ENCODE data around the gene FCER1G. TPM values are rescaled to one million over a fixed set of nuclear protein-coding genes. Genes with fewer than 3 reads are reported as not detected.

Gene FCER1G
- total RNA-seq, 1 experiment from 2014 or later: 1.0 TPM

DNA sequence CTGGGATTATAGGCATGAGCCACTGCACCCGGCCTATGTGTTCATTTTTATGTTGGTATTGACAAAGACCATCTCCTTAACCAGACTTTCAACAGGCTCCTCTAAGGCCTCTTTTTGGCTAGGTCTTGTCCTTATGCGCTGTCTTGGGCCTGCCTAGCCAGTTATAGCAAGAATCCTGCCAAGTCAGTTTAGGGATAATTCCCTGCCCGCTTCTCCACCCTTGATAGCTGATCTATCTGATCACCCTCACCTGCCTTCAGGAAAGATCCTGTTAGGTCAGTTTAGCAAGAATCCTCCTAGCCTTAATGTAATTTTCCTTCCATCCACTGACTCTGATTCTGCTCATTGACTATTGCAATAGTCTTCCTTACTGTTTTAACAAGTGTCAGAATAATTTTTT is 35.4 kb upstream of the FCER1G start:
- Mint-ChIP-seq H3K9me3 (ENCODE audit: unreplicated experiment) (no peaks in the 10 kb centered on the region), H3K27me3 (ENCODE audit: insufficient read depth, unreplicated experiment) (no peaks in the 10 kb centered on the region), H3K27ac (ENCODE audit: low read depth, unreplicated experiment) (no peak overlapping the region), H3K4me3 (ENCODE audit: unreplicated experiment) (no peak overlapping the region), H3K4me1 (ENCODE audit: insufficient read depth, unreplicated experiment) (peaks cover 34% of the 10 kb centered on the region), H3K36me3 (ENCODE audit: insufficient read depth, unreplicated experiment) (peaks cover 7% of the 10 kb centered on the region)
- DNase-seq (ENCODE audit: unreplicated experiment): no peak
- no peak for TF ChIP-seq CTCF (IDR thresholded peaks at IDR 0.05; ENCODE audit: unreplicated experiment)
- no TSS peak for BruUV-seq (replicated peaks)
- CTCF ChIA-PET: interaction anchor here (0.7 to 5.9 kb wide), 9 partner anchors 8 to 1266 kb away, joined by 3 to 115 read pairs (median 6); partner anchors contain the start of genes APOA2, PPOX and TOMM40L
- POLR2A ChIA-PET: interaction anchor here (0.7 to 5.3 kb wide), 5 partner anchors 13 to 203 kb away, joined by 3 to 58 read pairs (median 7); partner anchors contain the start of genes NDUFS2, PPOX and USF1
- intact Hi-C loops (cut with micrococcal nuclease): loop anchor here (1.0 kb wide), 2 partner anchors 46 to 112 kb away; no protein-coding TSS in a partner anchor

DNA sequence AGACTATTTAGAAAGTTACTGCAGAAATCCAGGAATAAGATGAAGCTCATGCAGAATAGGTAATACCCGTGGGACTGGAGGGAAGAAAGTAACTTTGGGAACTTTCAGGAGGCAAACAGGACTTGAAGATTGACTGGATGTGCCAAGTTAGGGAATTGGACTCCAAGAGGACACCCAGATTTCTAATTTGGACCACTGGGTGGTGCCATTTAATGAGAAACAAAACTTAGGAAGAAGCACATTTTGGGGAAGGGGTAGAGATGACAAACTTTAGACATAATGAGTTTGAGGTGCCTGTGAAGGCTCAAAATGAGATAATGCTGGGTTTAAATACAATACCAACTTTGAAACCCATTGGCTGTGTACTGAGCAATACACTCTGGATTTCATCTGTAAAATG is 34.5 kb upstream of the FCER1G start:
- DNase-seq (ENCODE audit: unreplicated experiment): peak; percentile 59
- ChIA-PET POLR2A (interaction anchor here (0.6 to 5.3 kb wide), 7 partner anchors 14 to 135 kb away, joined by 3 to 58 read pairs (median 7); partner anchors contain the start of genes DEDD, NDUFS2, PPOX and SDHC), CTCF (interaction anchor here (0.6 to 5.9 kb wide), 18 partner anchors 9 to 259 kb away, joined by 3 to 115 read pairs (median 5); partner anchors contain the start of genes APOA2, PPOX and TOMM40L)
- no TSS peak for BruUV-seq (replicated peaks)
- H3K27ac Mint-ChIP-seq (ENCODE audit: low read depth, unreplicated experiment): no peak overlapping the region
- no peak overlapping the region for H3K4me3 Mint-ChIP-seq (ENCODE audit: unreplicated experiment)
- no peaks in the 10 kb centered on the region for H3K36me3 Mint-ChIP-seq (ENCODE audit: insufficient read depth, unreplicated experiment)
- intact Hi-C loops (cut with micrococcal nuclease): loop anchor here (1.0 kb wide), 2 partner anchors 45 to 111 kb away; no protein-coding TSS in a partner anchor
- H3K4me1 Mint-ChIP-seq (ENCODE audit: insufficient read depth, unreplicated experiment): peaks cover 33% of the 10 kb centered on the region
- H3K9me3 Mint-ChIP-seq (ENCODE audit: unreplicated experiment): no peaks in the 10 kb centered on the region
- TF ChIP-seq CTCF (IDR thresholded peaks at IDR 0.05; ENCODE audit: unreplicated experiment): peak; percentile 56
- H3K27me3 Mint-ChIP-seq (ENCODE audit: insufficient read depth, unreplicated experiment): no peaks in the 10 kb centered on the region

DNA sequence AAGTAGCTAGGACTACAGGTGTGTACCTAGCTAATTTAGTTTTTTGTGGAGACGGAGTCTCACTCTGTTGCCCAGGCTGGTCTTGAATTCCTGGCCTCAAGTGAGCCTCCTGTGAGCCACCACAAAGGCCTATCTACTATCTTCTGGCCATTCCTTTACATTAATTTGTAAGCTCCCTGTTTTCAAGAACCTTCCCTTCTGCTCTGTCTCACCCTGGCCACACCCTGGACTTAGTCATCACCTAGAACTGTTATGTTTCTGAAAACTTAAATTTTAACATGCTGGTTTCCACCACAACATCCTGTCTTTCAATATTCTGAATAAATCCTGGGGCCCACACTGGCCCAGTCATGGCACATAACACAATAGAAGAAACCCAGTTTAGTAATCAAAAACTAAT is 32.9 kb upstream of the FCER1G start:
- peak overlapping the region; percentile 94 for H3K27ac Mint-ChIP-seq (ENCODE audit: low read depth, unreplicated experiment)
- no peak overlapping the region for H3K4me3 Mint-ChIP-seq (ENCODE audit: unreplicated experiment)
- intact Hi-C loops (cut with micrococcal nuclease): loop anchor here (1.0 kb wide), 1 partner anchor 10 kb away; no protein-coding TSS in a partner anchor
- TF ChIP-seq CTCF (IDR thresholded peaks at IDR 0.05; ENCODE audit: unreplicated experiment): no peak
- no TSS peak for BruUV-seq (replicated peaks)
- CTCF ChIA-PET: interaction anchor here (0.6 to 5.9 kb wide), 20 partner anchors 7 to 581 kb away, joined by 3 to 115 read pairs (median 4); partner anchors contain the start of genes APOA2, NDUFS2, PPOX and TOMM40L
- POLR2A ChIA-PET: interaction anchor here (0.6 to 5.3 kb wide), 12 partner anchors 9 to 200 kb away, joined by 3 to 58 read pairs (median 6); partner anchors contain the start of genes ADAMTS4, FCER1G, NDUFS2 and PPOX
- no peaks in the 10 kb centered on the region for H3K36me3 Mint-ChIP-seq (ENCODE audit: insufficient read depth, unreplicated experiment)
- no peaks in the 10 kb centered on the region for H3K27me3 Mint-ChIP-seq (ENCODE audit: insufficient read depth, unreplicated experiment)
- DNase-seq (ENCODE audit: unreplicated experiment): peak; percentile 68
- H3K9me3 Mint-ChIP-seq (ENCODE audit: unreplicated experiment): no peaks in the 10 kb centered on the region
- H3K4me1 Mint-ChIP-seq (ENCODE audit: insufficient read depth, unreplicated experiment): peaks cover 28% of the 10 kb centered on the region

DNA sequence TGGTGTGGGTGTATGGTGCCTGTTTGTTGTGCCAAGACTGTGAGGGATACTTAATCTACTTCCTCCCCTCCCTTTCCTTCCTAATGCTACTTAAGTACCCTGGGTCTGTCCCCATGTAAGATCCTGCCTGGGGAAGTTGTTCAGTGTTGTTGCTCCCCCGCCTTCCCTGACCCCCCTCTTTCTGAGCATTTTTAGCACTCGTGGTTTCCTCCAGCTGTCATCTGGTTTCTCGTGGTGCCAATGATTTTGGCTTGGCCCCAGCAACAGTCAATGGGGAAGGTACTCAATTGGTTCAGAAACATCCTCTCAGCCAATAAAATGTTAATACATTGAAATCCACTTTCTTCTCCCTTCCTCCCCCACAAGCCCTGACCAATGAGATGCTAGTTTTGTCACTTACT is 29.8 kb upstream of the FCER1G start:
- intact Hi-C loops (cut with micrococcal nuclease): no loop called here
- H3K9me3 Mint-ChIP-seq (ENCODE audit: unreplicated experiment): no peaks in the 10 kb centered on the region
- H3K27ac Mint-ChIP-seq (ENCODE audit: low read depth, unreplicated experiment): peak overlapping the region; percentile 36
- H3K4me1 Mint-ChIP-seq (ENCODE audit: insufficient read depth, unreplicated experiment): peaks cover 33% of the 10 kb centered on the region
- H3K36me3 Mint-ChIP-seq (ENCODE audit: insufficient read depth, unreplicated experiment): no peaks in the 10 kb centered on the region
- no TSS peak for BruUV-seq (replicated peaks)
- TF ChIP-seq CTCF (IDR thresholded peaks at IDR 0.05; ENCODE audit: unreplicated experiment): no peak
- peak; percentile 33 for DNase-seq (ENCODE audit: unreplicated experiment)
- H3K4me3 Mint-ChIP-seq (ENCODE audit: unreplicated experiment): no peak overlapping the region
- ChIA-PET POLR2A (interaction anchor here (0.7 to 1.4 kb wide), 2 partner anchors 20 to 40 kb away, joined by 3 to 4 read pairs; partner anchors contain the start of gene PPOX), CTCF (interaction anchor here (0.9 to 1.8 kb wide), 2 partner anchors 20 to 41 kb away, joined by 3 to 5 read pairs; partner anchors contain the start of gene TOMM40L)
- no peaks in the 10 kb centered on the region for H3K27me3 Mint-ChIP-seq (ENCODE audit: insufficient read depth, unreplicated experiment)

Data from MCF 10A (cell line).